ENCODE measurements around the gene NECTIN2.

GRCh38 chr19:44865196-44865767 is 19.2 kb downstream of the NECTIN2 start:
- TF ChIP-seq, protein P1, sequence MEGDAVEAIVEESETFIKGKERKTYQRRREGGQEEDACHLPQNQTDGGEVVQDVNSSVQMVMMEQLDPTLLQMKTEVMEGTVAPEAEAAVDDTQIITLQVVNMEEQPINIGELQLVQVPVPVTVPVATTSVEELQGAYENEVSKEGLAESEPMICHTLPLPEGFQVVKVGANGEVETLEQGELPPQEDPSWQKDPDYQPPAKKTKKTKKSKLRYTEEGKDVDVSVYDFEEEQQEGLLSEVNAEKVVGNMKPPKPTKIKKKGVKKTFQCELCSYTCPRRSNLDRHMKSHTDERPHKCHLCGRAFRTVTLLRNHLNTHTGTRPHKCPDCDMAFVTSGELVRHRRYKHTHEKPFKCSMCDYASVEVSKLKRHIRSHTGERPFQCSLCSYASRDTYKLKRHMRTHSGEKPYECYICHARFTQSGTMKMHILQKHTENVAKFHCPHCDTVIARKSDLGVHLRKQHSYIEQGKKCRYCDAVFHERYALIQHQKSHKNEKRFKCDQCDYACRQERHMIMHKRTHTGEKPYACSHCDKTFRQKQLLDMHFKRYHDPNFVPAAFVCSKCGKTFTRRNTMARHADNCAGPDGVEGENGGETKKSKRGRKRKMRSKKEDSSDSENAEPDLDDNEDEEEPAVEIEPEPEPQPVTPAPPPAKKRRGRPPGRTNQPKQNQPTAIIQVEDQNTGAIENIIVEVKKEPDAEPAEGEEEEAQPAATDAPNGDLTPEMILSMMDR (IDR thresholded peaks at IDR 0.05; ENCODE audit: insufficient read depth, low read depth, low read length): no peak
- no peak for TF ChIP-seq EZH2 (IDR thresholded peaks at IDR 0.05; ENCODE audit: insufficient read depth, low read length)

All from astrocyte (in vitro differentiated cells and primary cell).